Hematopoietic multipotent progenitor cell treated with erythropoietin and hydrocortisone succinate and interleukin-3 and kit ligand, for 15 days (in vitro differentiated cells): Measurements from ENCODE around the gene SLC9A3.
"Not testable (repeated sequence)": the region's sequence is repeated elsewhere in the genome, so short reads cannot be mapped to it uniquely, and the experiment has no call there.

Experiments used
- DNase-seq: peaks from one replicate; pipeline ENCODE4 v3.0.0-alpha.2; 2015; ENCODE audit warnings: low spot score

The SLC9A3 gene

GRCh38 chr5:488744-489688 is 35.2 kb downstream of the SLC9A3 start:
- no peak for DNase-seq

DNA sequence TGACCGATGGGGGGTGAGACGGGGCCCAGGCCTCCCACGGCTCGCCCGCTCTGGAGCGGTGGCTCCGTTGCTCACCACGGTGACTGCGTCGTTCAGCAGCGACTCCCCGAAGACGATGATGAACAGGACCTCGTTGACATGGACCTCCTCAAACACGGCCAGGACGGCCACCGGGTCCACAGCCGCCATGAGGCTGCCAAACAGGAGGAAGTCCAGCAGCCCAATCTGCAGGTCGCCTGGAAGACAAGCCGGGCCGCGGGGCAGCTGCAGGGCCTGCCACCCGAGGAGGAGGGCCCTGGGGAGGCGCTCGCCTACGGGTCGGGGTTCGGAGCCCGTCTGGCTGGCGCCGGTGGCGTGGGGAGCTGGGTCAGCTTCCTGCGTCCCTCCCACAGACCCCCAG is 36.0 kb downstream of the SLC9A3 start:
- no peak for DNase-seq

DNA sequence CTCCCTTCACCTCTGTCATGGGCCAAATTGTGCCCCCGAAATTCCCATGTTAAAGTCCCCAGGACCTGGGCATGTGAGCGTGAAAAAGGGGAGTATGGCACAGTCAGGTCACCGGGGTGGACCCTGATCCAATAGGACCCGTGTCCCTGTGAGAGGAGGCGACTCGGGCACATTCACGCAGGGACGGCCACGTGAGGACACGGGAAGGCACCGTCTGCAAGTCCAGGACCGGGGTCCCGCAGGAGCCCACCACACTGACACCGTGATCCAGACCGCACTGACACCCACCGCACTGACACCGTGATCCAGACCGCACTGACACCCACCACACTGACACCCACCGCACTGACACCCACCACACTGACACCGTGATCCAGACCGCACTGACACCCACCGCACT is 37.7 kb downstream of the SLC9A3 start:
- DNase-seq, result not testable (repeated sequence)

GRCh38 chr5:485946-486491 is 38.2 kb downstream of the SLC9A3 start:
- no peak for DNase-seq

- no peak for DNase-seq
Measured at GRCh38 chr5:485113-485945, 38.9 kb downstream of the SLC9A3 start.

DNA sequence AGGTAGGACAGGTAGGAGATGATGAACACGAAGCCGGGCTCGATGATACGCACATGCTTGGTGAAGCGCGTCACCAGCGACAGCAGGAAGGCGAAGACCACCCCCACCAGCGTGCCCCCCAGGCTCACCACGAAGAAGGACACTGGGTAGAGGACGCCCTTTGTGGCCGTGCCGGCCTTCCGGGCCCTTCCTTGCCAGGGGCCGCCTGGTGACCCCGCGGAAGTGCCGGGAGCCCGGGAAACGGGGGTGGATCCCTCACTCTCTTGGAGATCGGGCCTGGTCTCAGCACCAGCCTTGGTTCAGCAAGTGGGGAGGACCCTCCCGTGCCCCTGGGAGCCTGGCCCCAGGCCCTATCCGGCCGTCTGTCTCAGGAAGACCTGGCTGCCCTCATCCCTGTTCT is 39.7 kb downstream of the SLC9A3 start:
- DNase-seq, result no peak

GRCh38 chr5:483434-484140 is 40.7 kb downstream of the SLC9A3 start:
- no peak for DNase-seq

DNA sequence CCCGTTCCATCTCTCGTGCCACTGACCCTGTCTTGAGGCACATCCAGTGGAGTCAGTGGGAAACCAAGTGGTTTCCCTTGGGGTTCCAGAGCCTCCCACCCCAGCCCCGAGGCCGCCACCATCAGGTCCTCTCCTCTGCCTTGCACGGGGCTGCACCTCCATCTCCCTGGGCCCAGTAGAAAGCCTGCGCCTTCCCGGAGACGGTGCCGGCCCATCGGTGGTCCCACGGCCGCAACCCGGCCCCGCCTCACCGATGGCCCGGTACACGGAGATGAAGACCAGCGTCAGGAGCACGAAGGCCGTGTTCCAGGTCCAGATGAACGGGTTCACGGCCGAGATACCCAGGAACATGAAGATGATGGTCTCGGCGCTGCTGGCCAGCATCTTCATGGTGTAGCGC is 41.2 kb downstream of the SLC9A3 start:
- DNase-seq, result no peak

- no peak for DNase-seq
Measured at GRCh38 chr5:482506-482905, 41.7 kb downstream of the SLC9A3 start.

DNA sequence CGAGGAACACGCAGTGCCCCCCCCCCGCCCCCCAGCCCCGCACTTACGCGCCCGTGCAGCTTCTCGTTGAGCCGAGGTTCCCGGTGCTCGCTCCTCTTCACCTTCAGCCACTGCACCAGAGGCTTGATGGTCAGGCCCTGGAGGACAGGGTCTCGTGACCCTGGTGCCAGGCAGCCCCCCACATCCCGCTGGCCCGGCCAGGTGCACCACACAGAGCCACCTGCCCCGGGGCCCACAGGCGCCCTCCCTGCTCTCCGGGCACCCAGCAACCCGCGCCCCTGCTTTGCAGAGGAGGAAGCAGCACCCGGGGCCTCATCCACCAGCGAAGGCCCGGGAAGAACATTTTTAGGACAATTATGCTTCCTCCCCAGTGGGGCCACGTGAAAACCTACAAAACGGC is 42.2 kb downstream of the SLC9A3 start:
- DNase-seq, result no peak

DNA sequence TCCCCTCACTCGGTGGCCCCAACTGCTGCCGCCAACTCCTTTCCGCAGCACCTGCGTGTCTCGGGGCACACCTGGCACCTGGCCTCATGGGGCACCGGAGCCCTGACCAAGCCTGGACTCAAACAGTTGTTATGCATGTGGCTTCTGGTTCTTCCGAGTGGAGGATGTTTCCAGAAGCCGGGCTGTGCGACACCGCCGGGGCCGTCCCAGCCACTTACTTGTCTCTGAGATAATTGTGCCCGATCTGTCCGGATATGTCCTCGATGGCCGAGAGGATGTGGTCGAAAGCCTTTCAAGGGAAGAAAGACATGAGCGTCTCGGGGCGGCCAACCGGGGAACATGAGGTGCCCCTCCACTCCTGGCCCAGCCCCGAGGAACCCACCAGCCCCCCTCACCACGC is 42.9 kb downstream of the SLC9A3 start:
- no peak for DNase-seq

DNA sequence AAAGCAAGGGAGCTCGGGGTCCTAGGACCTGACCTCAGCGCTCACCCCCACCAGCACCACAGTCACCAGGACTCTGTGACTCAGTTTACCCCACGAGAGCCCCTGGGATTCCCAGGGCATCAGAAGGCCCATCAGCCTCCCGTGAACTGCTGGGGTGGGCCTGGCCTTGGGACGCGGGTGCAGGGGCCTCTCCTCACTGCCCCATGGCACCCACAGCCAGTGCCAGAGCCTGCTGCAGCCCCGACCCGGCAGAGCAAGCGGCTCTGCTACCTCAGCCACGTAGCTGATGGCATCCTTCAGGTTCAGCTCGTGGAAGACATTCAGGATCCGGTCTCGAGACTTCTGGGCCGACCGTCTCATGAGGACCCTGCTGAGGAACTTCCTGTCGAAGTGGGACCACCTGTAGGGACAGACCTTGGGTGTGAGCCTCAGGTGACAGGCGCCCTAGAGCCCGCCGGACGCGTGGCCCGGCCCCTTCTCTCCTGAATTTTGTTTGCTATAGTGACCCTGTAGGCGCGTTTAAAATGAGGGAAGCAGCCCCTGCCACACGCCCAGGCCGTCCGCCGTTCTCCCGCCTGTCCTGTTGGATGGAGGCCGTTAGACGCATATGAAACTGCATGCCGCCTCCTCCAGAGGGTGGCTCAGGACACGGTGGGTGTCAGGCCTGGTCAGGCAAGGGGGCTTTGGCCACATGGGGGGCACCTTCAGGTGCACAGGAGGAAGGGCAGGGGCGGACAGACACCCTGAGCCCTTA is 44.5 kb downstream of the SLC9A3 start:
- DNase-seq, result no peak

DNA sequence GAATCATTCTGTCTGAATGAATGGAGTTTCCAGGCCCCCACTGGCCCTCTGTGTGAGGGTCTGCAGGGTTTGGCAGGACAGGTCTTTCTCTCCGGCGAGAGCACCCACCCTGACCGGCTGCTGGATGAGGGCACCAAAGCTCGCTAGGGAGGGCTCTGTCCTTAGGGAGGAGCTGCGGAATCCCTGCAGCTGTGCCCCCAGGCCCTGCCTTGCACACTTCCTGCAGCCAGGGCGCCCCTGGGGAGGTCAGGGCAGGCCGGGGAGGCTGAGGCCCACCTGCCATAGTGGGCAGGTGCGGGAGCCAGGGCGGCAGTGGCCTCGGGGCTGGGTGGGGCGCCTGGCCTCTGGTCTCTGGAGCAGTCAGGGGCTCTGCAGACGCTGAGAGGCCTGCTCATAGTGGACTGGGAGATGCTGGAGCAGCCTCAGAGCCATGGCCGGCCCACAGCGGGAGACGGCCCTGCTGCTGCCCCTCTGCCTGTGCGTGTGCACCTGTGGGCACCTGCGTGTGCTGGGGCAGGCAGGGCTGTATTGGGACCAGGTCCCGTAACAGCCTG is 45.2 kb downstream of the SLC9A3 start:
- DNase-seq, result no peak

GRCh38 chr5:478369-478981 is 45.8 kb downstream of the SLC9A3 start:
- no peak for DNase-seq

- no peak for DNase-seq
Measured at GRCh38 chr5:477871-478270, 46.4 kb downstream of the SLC9A3 start.

DNA sequence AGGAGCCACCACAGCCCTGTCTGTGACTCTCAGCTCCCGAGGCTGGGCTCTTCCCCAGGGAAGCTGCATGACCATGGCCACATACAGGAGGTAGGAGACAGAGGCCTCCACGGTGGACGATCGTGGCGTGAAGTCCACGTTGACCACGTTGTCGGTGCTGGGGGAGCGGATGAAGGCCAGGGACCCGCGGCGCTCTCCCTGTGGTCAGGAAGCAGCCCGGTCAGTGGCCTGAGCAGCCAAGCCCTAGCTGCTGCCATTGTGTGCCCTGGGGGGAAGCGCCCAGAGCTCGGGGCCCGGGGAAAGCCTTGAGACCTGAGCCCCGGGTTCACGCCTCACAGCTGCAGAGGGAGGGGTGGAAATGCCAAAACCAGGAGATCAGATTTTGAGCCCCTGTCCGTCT is 47.0 kb downstream of the SLC9A3 start:
- no peak for DNase-seq

GRCh38 chr5:476814-477175 is 47.5 kb downstream of the SLC9A3 start:
- no peak for DNase-seq

DNA sequence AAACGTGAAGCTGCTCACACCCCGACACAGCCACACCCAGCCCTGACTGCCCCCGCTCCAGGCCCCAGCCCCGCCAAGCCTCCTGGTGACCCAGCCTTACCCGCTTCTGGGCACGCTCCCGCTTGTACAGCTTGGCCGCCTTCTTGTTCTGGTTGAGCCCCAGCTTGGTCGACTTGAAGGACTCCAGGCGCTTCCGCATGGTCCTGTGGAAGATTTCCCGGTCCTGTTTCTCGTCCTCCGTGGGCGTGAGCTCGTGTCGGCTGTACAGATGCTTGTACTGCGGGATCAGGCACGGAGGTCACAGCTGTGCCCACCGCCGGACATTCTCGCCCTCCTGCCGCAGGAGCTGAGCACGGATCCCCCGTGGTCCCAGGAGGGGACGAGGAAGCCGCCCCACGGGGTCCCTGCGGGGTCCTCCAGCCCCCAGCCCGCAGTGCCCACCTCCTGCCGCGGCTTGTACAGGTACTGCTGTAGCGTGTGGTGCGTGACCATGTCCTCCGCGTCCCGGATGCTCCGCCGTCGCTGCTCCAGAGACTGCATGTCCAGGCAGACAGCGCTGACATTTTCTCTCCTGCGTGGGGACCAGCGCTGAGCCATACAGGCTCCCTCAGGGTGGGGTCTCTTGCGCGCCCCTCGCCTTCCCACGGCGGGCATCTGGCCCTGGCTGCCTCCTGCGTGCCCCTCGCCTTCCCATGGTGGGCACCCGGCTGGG is 48.0 kb downstream of the SLC9A3 start:
- DNase-seq, result no peak

DNA sequence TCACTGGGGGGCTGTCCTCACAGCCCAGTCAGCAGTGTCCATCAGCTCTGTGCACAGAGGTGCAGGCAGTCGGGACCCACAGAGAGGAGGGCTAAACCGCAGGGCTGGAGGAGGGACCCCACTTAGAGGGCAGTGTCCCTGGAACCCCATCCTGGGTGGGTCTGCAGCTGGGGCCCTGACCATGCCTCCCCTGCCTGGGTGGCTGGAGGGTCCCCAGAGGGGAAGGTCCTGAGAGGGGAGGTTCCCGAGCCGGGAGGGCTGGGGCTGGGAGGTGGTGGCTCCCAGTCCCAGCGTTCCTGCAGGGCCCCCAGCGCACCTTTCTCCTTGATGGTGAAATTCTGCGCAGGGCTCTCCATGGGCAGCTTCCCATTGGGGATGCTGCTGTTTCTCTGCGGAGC is 48.5 kb downstream of the SLC9A3 start:
- DNase-seq, result no peak
